Brain microvascular endothelial cell (primary cell): Measurements from ENCODE around the gene UBR3.
"Not testable (repeated sequence)": the region's sequence is repeated elsewhere in the genome, so short reads cannot be mapped to it uniquely, and the experiment has no call there.

Experiments
- DNase-seq: peaks from one replicate; pipeline ENCODE4 v3.0.0-alpha.2; 2020
- H3K27ac ChIP-seq: fragments of 250-450 bp; sonication (Bioruptor Pico); 2 replicates; pipeline ENCODE4 v1.5.1; 2020; ENCODE audit warnings: mild to moderate bottlenecking, moderate library complexity
- H3K27me3 ChIP-seq: fragments of 250-450 bp; sonication (Bioruptor Pico); replicated peaks from 2 replicates; pipeline ENCODE4 v1.5.1; 2020; ENCODE audit warnings: mild to moderate bottlenecking
- H3K36me3 ChIP-seq: fragments of 250-450 bp; sonication (Bioruptor Pico); replicated peaks from 2 replicates; pipeline ENCODE4 v1.5.1; 2020; ENCODE audit warnings: mild to moderate bottlenecking
- H3K4me3 ChIP-seq: 2 replicates; pipeline ENCODE4 v1.5.1; 2011; ENCODE audit warnings: low read depth, mild to moderate bottlenecking, control low read depth, low read length, moderate library complexity
- in situ Hi-C: cut with HindIII; loops from 2 replicates; pipeline ENCODE4 v1.10.0; 2017; ENCODE audit warnings: low sequenced_read_pairs, low pct_ligation_motif_present
- TF ChIP-seq, protein P1 (sequence below): IDR thresholded peaks from 2 replicates; pipeline ENCODE4 v1.5.1; 2011; ENCODE audit warnings: low read depth, mild to moderate bottlenecking, moderate library complexity, low read length, control low read depth, inconsistent platforms; ENCODE audit errors: missing control alignments

UBR3 gene

DNA sequence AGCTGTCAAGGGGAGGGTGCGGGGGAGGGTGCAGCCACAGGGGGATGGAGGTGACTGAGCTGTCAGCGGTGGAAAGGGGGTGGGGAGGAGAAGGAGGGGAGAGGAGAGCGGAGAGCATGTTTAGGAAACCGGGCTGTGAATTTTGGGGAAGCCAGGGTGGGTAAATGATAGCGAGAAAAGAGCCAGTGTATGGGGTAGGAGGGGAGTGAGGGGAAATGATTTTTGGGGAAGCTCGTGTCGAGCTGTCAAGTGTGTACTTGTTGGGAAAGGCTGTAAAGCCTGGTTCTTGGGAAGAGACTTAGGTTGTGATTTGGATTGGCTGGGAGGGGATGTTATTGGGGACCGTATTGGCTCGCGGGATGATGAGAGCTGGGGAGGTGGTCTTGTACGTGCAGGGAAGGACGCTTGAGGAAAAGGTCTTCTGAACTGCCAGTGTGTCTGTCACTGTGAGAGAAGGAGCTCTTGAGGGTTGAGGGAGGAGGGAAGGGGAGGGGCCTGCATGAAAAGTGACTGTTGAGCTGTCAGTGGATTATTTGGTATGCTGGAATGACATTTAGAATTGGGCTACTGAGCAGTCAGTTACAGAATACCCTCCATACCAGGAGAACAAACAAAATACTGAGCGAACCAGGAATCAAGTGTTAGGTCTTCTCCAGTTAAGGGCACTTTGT lies 1.0 kb downstream of the UBR3 start:
- Histone ChIP-seq H3K27ac (peak overlapping the region; percentile 72), H3K4me3 (peak overlapping the region; percentile 90), H3K36me3 (no peaks in the 10 kb centered on the region), H3K27me3 (no peaks in the 10 kb centered on the region)
- peak; percentile 47 for DNase-seq
- TF ChIP-seq, protein P1, sequence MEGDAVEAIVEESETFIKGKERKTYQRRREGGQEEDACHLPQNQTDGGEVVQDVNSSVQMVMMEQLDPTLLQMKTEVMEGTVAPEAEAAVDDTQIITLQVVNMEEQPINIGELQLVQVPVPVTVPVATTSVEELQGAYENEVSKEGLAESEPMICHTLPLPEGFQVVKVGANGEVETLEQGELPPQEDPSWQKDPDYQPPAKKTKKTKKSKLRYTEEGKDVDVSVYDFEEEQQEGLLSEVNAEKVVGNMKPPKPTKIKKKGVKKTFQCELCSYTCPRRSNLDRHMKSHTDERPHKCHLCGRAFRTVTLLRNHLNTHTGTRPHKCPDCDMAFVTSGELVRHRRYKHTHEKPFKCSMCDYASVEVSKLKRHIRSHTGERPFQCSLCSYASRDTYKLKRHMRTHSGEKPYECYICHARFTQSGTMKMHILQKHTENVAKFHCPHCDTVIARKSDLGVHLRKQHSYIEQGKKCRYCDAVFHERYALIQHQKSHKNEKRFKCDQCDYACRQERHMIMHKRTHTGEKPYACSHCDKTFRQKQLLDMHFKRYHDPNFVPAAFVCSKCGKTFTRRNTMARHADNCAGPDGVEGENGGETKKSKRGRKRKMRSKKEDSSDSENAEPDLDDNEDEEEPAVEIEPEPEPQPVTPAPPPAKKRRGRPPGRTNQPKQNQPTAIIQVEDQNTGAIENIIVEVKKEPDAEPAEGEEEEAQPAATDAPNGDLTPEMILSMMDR, result no peak
- in situ Hi-C loops, result no loop called here

DNA sequence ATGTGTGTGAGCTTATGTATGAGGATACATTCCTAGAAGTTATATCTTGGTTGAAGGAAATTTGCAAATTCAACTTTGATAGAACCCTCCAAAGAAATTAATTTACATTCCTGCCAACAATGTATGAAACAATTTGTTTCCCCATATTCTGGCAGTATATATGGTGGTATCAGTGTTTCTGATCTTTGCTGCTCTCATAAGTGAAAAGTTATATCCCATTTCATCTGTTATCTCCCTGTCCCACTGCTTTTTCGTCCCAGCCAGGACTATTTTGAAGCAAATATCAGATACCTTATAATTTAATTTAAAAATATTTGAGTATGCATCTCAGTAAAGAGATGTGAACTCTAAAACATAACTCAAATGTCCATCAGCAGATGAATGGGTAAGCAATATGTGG lies 7.1 kb downstream of the UBR3 start:
- H3K27ac ChIP-seq, result no peak overlapping the region
- in situ Hi-C loops, result no loop called here
- no peak overlapping the region for H3K4me3 ChIP-seq
- TF ChIP-seq, protein P1, result no peak
- H3K27me3 ChIP-seq, result no peaks in the 10 kb centered on the region
- DNase-seq, result no peak
- no peaks in the 10 kb centered on the region for H3K36me3 ChIP-seq

DNA sequence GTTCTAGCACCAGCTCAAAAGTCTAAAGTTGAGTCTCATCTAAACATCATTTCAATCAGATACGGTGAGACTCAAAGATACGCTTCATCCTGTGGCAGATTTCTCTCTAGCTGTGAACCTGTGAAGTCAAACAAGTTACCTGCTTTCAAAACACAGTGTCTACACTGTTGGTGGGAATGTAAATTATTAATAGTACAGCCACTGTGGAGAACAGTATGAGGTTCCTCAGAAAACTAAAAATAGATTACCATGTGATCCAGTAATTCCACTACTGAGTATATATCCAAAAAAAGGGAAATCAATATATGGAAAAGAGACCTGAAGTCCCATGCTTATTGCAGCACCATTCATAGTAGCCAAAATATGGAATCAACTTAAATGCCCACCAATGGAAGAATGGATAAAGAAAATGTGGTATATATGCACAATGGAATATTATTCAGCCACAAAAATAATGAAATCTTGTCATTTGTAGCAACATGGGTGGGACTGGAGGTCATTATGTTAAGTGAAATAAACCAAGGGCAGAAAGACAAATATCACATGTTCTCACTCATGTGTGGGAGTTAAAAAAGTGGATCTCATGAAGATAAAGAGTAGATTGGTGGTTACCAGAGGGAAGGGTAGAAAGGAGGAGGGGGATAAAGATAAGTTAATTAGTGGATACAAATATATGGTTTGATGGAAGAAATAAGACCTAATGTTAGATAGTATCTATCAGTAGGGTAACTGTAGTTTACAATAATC lies 11.7 kb downstream of the UBR3 start:
- Histone ChIP-seq H3K36me3 (peaks cover 3% of the 10 kb centered on the region), H3K27ac (no peak overlapping the region), H3K27me3 (no peaks in the 10 kb centered on the region), H3K4me3 (no peak overlapping the region)
- in situ Hi-C loops, result no loop called here
- TF ChIP-seq, protein P1, result no peak
- no peak for DNase-seq

DNA sequence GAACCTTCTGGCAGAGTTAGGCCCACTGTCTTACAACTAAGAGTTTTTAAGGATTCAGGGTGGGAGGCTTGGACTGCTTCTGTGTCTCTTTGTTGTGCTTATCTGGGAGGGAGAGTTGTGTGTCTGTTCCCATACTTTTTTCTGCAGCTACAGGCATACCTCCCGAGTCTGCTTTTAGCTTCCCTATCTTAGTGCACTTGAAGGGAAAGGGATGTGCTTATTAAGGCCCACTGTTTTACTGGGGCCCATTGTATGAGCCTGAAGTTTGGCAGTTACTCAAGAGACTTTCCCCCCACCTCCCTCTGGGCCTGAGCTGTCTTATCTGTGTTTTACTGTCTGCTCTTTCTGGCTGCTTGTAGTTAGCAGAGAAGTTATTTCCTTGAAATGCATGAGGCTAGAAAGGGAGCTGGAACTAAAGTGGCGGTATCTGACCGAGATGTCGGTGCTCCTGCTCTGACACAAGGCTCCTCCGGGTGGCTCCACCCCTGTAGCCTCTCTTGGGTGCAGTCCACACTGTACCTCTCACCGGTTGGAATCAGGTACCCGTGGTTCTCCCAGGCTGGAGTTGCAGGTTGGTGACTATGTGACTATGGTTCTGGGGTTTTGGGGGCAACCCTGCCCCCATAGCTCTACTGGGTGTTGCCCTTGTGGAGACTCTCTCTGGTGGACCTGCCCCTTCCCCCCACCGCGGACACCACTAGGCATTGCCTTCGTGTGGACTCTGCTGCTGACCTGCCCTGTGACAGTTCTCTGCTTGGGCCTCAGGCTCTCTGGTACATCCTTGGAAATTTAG lies 12.9 kb downstream of the UBR3 start:
- Histone ChIP-seq H3K27me3 (no peaks in the 10 kb centered on the region), H3K4me3 (no peak overlapping the region), H3K36me3 (peaks cover 3% of the 10 kb centered on the region), H3K27ac (no peak overlapping the region)
- peak; percentile 21 for DNase-seq
- TF ChIP-seq, protein P1, result no peak
- in situ Hi-C loops, result no loop called here

DNA sequence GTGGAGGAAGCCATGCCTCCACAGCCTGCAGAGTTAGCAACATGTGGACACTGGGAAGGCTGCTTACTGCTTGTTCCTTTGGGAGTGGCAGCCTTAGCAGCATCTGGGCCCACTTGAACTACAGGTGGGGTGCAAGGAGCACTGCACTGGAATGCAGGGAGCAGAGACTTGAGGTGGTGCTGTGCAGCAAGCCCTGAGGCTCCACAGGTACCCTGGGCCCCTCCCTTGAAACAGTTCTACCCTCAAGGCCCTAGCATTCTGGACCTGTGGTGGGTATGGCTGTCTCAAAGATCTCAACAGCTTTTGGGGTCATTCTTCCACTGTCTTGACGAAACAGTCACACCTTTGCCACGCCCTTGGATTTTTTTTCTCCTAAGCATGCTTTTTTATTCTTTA lies 13.5 kb downstream of the UBR3 start:
- H3K4me3 ChIP-seq, result no peak overlapping the region
- peaks cover 3% of the 10 kb centered on the region for H3K36me3 ChIP-seq
- no peak overlapping the region for H3K27ac ChIP-seq
- TF ChIP-seq, protein P1, result no peak
- no peak for DNase-seq
- H3K27me3 ChIP-seq, result no peaks in the 10 kb centered on the region
- in situ Hi-C loops, result no loop called here

DNA sequence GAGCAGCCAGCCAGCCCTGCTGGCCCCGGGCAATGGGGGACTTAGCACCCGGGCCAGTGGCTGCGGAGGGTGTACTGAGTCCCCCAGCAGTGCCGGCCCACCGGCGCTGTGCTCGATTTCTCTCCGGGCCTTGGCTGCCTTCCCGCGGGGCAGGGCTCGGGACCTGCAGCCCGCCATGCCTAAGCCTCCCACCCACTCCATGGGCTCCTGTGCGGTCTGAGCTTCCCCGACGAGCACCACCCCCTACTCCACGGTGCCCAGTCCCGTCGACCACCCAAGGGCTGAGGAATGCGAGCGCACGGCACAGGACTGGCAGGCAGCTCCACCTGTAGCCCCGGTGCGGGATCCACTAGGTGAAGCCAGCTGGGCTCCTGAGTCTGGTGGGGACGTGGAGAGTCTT lies 14.4 kb downstream of the UBR3 start:
- H3K27me3 ChIP-seq, DNase-seq, in situ Hi-C loops, H3K4me3 ChIP-seq, H3K27ac ChIP-seq, H3K36me3 ChIP-seq: not testable (repeated sequence)
